ENCODE measurements around the gene DCUN1D2. TPM values are rescaled to one million over a fixed set of nuclear protein-coding genes. Genes with fewer than 3 reads are reported as not detected.

DCUN1D2 gene
- total RNA-seq, 4 donors from 2014 or later: 18.7 to 28.4 (median 20.2) TPM

DNA sequence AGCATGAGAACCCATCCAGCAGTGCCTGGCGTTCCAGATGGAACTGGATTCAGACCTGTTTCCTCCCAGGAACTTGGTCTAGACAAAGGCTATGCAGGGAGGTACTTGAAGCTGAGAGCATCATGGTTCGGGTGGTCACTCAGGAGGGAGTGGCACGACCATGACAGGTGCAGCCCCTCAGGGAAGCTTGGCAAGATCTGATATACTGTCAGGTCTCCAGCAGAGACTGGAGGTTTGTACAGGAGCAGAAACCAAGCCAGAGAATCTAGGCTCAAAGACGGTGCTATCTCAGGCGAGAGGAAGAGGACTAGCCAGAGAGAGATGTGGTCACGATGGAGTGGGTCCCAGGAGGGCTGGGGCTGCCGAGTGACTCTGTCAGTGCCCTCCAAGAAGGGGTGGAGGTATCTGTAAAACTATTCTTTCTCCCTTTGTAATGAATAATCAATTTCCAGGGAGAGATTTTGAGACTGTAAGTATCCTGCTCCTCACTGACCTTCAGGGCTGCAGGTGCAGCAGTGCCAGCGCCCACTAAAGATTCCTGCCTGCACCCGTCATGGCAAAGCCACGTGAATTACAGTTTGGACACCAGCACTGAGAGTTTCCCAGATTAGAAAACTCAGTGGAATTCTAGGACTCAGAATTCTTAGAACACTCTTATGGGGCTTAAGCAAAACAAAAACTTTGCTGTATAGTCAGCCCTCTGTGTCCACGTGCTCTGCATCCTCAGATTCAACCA is 10.2 kb upstream of the DCUN1D2 start:
- no peaks in the 10 kb centered on the region for H3K9me3 ChIP-seq
- intact Hi-C loops (cut with DNase I; ENCODE audit: low total_unique reads): no loop called here
- peaks cover 0 to 57% (median 26%) of the 10 kb centered on the region in 4 donors for H3K36me3 ChIP-seq

GRCh38 chr13:113499936-113500335 is 9.4 kb upstream of the DCUN1D2 start:
- no peak for DNase-seq
- H3K9me3 ChIP-seq: no peaks in the 10 kb centered on the region
- H3K27ac ChIP-seq: no peak overlapping the region
- 85 to 90% methylated on average over 4 of the region's 4 CpGs for WGBS, 2 donors (ENCODE audit: low coverage in 1 of 2)
- in situ Hi-C loops (cut with MboI; ENCODE audit: low pct_ligation_motif_present in 1 of 4, low pct_unique_long_range_greater_than_20kb in 1 of 4, low sequenced_read_pairs in 3 of 4) (no loop called here), intact Hi-C loops (cut with DNase I; ENCODE audit: low total_unique reads) (no loop called here)
- peaks cover 0 to 12% (median 0%) of the 10 kb centered on the region in 4 donors for H3K4me1 ChIP-seq
- H3K36me3 ChIP-seq: peaks cover 0 to 57% (median 28%) of the 10 kb centered on the region in 4 donors
- H3K27me3 ChIP-seq: no peaks in the 10 kb centered on the region
- no peak for TF ChIP-seq POLR2A (IDR thresholded peaks at IDR 0.05)
- TF ChIP-seq, protein P1, sequence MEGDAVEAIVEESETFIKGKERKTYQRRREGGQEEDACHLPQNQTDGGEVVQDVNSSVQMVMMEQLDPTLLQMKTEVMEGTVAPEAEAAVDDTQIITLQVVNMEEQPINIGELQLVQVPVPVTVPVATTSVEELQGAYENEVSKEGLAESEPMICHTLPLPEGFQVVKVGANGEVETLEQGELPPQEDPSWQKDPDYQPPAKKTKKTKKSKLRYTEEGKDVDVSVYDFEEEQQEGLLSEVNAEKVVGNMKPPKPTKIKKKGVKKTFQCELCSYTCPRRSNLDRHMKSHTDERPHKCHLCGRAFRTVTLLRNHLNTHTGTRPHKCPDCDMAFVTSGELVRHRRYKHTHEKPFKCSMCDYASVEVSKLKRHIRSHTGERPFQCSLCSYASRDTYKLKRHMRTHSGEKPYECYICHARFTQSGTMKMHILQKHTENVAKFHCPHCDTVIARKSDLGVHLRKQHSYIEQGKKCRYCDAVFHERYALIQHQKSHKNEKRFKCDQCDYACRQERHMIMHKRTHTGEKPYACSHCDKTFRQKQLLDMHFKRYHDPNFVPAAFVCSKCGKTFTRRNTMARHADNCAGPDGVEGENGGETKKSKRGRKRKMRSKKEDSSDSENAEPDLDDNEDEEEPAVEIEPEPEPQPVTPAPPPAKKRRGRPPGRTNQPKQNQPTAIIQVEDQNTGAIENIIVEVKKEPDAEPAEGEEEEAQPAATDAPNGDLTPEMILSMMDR (IDR thresholded peaks at IDR 0.05): no peak
- no peak for TF ChIP-seq POLR2AphosphoS5 (IDR thresholded peaks at IDR 0.05)
- no peak for TF ChIP-seq EP300 (IDR thresholded peaks at IDR 0.05; ENCODE audit: low read depth)
- H3K4me3 ChIP-seq: no peak overlapping the region

More for the DNA sequence above, 10.2 kb upstream of the DCUN1D2 start:
- TF ChIP-seq POLR2A (IDR thresholded peaks at IDR 0.05) (no peak), EP300 (IDR thresholded peaks at IDR 0.05; ENCODE audit: low read depth) (no peak), POLR2AphosphoS5 (IDR thresholded peaks at IDR 0.05) (no peak)
- TF ChIP-seq, protein P1 (IDR thresholded peaks at IDR 0.05): no peak
- 85 to 94% methylated on average over 4 to 11 of the region's 11 CpGs for WGBS, 2 donors (ENCODE audit: low coverage in 1 of 2)
- Histone ChIP-seq H3K4me1 (peaks cover 0 to 5% (median 0%) of the 10 kb centered on the region in 4 donors), H3K27ac (no peak overlapping the region), H3K4me3 (no peak overlapping the region), H3K27me3 (no peaks in the 10 kb centered on the region)
- in situ Hi-C loops (cut with MboI; ENCODE audit: low pct_ligation_motif_present in 1 of 4, low pct_unique_long_range_greater_than_20kb in 1 of 4, low sequenced_read_pairs in 3 of 4): no loop called here
- DNase-seq: no peak

DNA sequence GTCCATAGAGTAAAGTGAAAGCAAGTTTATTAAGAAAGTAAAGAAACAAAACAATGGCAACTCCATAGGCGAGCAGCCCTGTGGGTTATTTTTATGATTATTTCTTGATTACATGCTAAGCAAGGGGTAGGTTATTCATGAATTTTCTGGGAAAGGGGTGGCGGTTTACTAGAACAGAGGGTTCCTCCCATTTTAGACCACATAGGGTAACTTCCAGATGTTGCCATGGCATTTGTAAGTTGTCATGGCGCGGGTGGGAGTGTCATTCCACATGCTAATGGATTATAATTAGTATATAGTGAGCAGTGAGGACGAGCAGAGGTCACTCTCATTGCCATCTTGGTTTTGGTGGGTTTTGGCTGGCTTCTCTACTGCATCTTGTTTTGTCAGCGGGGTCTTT is 8.4 kb upstream of the DCUN1D2 start:
- TF ChIP-seq POLR2AphosphoS5 (IDR thresholded peaks at IDR 0.05) (no peak), EP300 (IDR thresholded peaks at IDR 0.05; ENCODE audit: low read depth) (no peak)
- TF ChIP-seq, protein P1 (IDR thresholded peaks at IDR 0.05): no peak
- no peaks in the 10 kb centered on the region for H3K9me3 ChIP-seq
- no peak overlapping the region for H3K27ac ChIP-seq
- intact Hi-C loops (cut with DNase I; ENCODE audit: low total_unique reads): no loop called here
- no peak for DNase-seq
- H3K4me3 ChIP-seq: no peak overlapping the region
- peaks cover 0 to 55% (median 27%) of the 10 kb centered on the region in 4 donors for H3K36me3 ChIP-seq
- H3K27me3 ChIP-seq: no peaks in the 10 kb centered on the region
- in situ Hi-C loops (cut with MboI; ENCODE audit: low pct_ligation_motif_present in 1 of 4, low pct_unique_long_range_greater_than_20kb in 1 of 4, low sequenced_read_pairs in 3 of 4): no loop called here
- H3K4me1 ChIP-seq: peaks cover 3 to 17% (median 4%) of the 10 kb centered on the region in 4 donors
- 95 to 96% methylated on average over 4 to 6 of the region's 6 CpGs for WGBS, 2 donors (ENCODE audit: low coverage in 1 of 2)

GRCh38 chr13:113497217-113497616 is 6.7 kb upstream of the DCUN1D2 start:
- Histone ChIP-seq H3K4me1 (peaks cover 7 to 34% (median 21%) of the 10 kb centered on the region in 4 donors), H3K27me3 (no peaks in the 10 kb centered on the region), H3K36me3 (peaks cover 0 to 52% (median 22%) of the 10 kb centered on the region in 4 donors), H3K4me3 (no peak overlapping the region), H3K9me3 (no peaks in the 10 kb centered on the region), H3K27ac (no peak overlapping the region)
- TF ChIP-seq POLR2AphosphoS5 (IDR thresholded peaks at IDR 0.05) (no peak), EP300 (IDR thresholded peaks at IDR 0.05; ENCODE audit: low read depth) (no peak), POLR2A (IDR thresholded peaks at IDR 0.05) (no peak)
- TF ChIP-seq, protein P1 (IDR thresholded peaks at IDR 0.05): no peak
- DNase-seq: no peak
- in situ Hi-C loops (cut with MboI; ENCODE audit: low pct_ligation_motif_present in 1 of 4, low pct_unique_long_range_greater_than_20kb in 1 of 4, low sequenced_read_pairs in 3 of 4): no loop called here
- 92% methylated on average over 1 of the region's 1 CpG; no CpG with 5 or more reads in 1 of the 2 donors for WGBS, 2 donors (ENCODE audit: low coverage in 1 of 2)
- intact Hi-C loops (cut with DNase I; ENCODE audit: low total_unique reads): no loop called here

Measured in transverse colon (tissue), 4 donors.